Left colon (tissue), 2 donors: ENCODE data around the gene KIAA1191. TPM values are rescaled to one million over a fixed set of nuclear protein-coding genes. Genes with fewer than 3 reads are reported as not detected.

Experiments used
- ATAC-seq: fragments of 200-7000 bp; cut with Tn5 transposase; one replicate; pipeline ENCODE4 v1.9.1; 2020; ENCODE audit warnings: mild to moderate bottlenecking, moderate library complexity
- DNase-seq, 2 donors: peaks; one replicate each; pipeline ENCODE4 v3.0.0-alpha.2; 2020
- intact Hi-C, 2 donors: fragments of 100-400 bp; cut with DNase I in 1 of 2; cut with micrococcal nuclease in 1 of 2; formaldehyde crosslinking; loops; one replicate each; pipeline versions ENCODE4 v1.11.2 to v1.14.0; 2022; cut with DNase I, micrococcal nuclease
- total RNA-seq, 2 donors: library from RNA; stranded (reverse); fragmentation: NEBNext Ultra II Directional; extraction: Animal tissue kit (Norgen Biotek cat#: 25700); gene quantifications; one replicate each; pipeline ENCODE4 v1.2.1, GENCODE V29; 2021
- donor health status: DM: no; HTN: no; CAD: no.
- donor health status: DM: yes; HTN: yes; CAD: no.

Gene KIAA1191
- total RNA-seq, 2 donors from 2014 or later, result 83.4 to 93.5 TPM

DNA sequence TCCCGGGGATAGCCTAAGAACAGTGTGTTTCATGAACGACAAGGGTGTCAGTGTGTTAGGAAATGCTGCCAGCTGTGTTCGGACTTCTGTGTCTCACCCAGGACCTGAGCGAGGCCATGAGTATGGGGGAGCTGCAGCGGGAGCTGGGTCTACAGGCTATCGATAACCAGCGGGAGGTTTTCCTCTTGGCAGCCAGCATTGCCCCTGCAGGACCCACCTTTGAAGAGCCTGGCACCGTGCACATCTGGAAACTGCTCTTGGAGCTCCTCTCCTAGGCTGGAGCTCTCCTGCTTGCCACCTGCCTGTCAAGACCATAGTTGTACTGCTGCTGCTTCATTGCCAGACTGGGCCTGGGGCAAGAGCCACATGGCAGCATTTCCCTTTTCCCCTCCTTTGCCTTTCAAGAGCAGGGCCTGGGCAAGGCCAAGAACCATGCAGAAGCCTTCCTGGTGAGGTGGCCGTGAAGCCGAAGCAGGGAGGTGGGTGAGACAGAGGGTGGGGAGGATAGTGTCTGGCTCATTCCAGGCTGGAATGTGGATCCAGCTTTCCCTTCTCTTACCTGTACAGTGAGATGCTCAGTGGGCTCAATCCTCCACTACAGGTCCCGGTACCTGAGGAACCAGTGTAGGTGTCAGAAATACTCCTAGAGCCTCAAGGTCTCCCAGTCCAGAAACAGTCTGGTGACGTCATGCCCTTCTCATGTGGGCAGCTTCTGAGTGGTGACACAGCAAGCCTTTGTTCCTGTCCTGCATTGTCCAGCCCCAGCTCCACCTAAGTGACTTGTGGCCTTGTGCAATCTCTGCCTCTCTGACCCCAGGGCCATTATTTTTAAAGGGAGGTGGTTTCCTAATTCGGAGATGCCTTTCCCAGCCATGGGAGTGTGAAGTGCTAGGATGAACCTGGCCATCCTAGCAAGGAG lies 10.3 kb upstream of the KIAA1191 start:
- ATAC-seq (no peak), DNase-seq (no peak)
- intact Hi-C loops, result no loop called here

DNA sequence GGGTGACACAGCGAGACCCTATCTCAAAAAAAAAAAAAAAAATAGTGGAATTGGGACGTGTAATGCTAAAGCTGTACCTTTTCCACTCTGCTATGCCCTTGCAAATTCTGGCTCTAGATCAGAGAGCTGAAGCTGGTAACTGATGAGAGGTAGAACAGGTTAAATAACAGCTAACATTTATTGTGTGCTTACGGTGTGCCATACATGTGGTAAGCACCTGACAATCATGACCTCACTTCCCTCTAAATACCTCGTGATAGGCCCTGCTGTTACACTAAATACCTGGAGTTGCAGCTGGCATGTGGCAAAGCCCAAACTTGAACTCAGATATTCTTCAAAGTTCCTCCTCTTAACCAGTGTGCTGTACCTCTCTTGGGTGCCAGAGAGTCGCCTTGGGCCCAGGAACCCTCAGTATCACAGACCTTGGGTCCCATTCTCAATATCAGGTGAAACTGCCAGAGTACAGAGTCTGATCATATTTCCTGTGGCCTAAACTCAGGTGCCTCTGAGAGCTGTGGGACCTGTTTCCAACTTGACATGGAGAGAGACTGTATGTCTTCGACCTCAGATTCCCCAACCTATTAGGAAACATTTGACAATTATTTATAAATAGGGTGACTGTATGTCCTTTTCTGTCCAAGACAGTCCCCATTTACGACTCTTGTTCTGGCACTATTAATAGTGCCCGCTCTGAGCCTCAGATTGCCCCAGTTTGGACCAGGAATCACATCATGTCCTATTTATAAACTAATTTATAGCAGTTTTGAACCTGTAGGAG lies 8.6 kb upstream of the KIAA1191 start:
- intact Hi-C loops, result no loop called here
- DNase-seq, result no peak
- ATAC-seq, result no peak

DNA sequence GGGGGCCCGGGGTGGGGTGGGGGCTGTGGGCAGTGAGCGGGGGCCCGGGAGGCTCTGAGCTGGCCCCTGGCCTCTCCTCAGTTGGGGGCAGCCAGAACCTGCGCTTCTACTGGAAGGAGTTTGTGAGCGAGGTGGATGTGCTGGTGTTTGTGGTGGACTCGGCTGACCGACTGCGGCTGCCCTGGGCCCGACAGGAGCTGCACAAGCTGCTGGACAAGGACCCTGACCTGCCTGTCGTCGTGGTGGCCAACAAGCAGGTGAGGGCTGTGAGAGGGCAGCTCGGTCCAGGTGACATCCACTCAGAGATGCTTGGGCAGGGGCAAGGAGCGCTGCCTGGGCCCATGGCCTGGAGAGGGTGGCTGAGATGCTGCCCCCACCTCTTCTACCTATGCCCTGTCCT lies 7.2 kb upstream of the KIAA1191 start:
- no peak for ATAC-seq
- intact Hi-C loops, result no loop called here
- DNase-seq, result no peak

DNA sequence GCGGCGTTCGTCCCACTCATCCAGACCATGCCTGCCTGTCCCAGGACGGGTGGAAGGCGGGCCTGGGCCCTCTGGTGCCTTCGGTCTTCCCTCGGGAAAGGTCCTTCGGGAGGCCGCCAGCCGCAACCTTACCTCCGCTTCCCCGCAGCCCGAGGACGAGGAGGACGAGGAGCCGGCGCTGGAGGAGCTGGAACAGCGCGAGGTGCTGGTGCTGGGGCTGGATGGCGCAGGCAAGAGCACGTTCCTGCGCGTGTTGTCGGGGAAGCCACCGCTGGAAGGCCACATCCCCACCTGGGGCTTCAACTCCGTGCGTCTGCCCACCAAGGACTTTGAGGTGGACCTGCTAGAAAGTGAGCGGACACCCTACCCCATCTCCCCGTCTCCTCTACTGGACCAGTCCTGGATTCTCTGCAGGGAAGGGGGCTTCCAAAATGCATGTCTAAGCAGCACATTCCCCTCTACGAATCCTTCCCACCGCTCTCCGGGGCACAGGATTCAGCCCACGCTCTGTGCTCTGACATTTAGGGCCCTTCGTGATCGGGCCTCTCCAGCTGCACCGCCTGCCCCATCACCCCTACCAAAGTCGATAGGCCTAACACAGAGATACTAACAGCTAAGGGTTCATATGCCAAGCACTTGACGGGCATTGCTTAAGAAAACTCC lies 4.8 kb upstream of the KIAA1191 start:
- ATAC-seq, result no peak
- intact Hi-C loops, result no loop called here
- DNase-seq, result no peak

DNA sequence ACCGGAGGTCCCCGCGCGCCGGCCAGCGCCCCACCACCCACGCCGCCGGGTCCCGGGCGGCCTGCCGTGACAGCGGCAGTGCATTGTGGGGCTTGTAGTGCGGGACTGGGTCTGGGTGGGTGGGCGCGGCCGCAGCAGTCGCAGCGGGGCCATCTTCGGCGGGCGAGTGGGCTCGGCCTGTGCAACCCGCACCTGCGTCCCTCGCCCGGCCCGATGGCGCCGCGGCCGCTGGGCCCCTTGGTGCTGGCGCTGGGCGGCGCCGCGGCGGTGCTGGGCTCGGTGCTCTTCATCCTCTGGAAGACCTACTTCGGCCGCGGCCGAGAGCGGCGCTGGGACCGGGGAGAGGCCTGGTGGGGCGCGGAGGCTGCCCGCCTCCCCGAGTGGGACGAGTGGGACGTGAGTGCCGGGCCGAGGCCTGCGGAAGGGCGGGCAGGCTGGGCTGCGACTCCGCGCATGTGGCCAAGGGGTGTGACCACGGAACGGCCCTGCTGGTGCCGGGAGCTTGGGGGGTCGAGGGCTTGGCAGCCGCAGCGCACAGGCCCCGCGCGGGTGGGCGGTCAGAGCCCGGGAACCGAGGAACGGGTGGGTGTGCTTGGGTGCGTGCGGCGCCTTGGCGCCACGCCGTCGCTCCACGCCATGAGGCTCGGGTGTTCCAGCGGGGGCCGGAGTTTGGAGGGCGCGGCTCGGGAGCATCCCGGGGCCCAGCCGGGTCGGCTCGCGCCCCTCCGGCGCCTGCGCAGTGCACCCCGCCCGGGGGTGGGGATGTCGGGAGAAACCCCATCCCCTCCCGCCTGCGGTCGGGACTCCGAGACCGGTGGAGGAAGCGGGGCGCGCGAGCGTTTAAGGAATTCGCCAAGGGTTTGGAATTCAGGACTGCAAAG lies 4.0 kb upstream of the KIAA1191 start, which contains the start of gene ARL10:
TSS of gene ARL10 (plus strand) at position 137 of the 881 bp plus-strand sequence. CDS start at position 214, 77 bp downstream.
- ATAC-seq (no peak), DNase-seq (peak in 1 of 2 donors; percentile 46)
- intact Hi-C loops, result no loop called here

DNA sequence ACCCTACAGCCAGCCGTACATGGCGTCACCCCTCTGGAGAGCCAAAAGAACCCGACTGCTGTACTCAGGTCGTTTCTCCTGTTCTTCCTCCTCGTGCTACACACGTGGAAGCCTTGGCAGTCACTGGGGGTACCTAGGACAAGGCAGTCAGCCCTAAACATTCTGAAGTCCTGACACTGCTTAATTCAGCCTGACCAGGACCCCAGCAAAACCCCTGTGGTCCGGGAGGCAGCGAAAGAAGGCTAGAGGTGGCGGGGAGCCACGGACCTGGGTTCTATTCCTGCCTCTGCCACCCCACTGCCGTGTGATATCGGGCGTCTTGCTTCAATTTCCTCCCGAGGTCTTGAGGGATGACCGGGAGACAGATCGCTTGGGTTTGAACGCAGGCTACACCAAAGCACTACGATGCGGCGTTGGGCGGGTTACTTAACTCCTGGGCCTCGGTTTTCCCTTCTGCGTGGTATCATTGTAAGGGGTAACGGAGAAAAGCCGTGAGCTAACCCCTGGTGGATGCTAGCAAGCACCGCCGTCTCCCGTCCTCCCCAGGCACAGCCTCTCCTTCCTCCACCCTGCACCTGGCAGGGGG lies 3.3 kb upstream of the KIAA1191 start:
- intact Hi-C loops, result no loop called here
- DNase-seq, result no peak
- no peak for ATAC-seq

DNA sequence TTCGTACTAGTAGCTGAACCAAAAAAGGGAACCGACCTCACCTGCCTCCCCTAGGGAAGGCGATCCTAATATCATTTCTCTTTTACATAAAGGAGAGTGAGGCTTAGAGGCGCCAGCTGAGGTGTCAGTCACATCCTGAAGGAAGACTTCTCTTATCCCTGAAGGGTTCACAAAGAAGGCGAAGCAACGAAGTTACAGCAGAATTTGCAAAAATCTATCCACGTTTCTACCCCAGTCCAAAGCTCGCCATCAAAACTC lies 598 bp upstream of the KIAA1191 start:
- DNase-seq, result no peak
- intact Hi-C loops, result no loop called here
- ATAC-seq, result no peak

DNA sequence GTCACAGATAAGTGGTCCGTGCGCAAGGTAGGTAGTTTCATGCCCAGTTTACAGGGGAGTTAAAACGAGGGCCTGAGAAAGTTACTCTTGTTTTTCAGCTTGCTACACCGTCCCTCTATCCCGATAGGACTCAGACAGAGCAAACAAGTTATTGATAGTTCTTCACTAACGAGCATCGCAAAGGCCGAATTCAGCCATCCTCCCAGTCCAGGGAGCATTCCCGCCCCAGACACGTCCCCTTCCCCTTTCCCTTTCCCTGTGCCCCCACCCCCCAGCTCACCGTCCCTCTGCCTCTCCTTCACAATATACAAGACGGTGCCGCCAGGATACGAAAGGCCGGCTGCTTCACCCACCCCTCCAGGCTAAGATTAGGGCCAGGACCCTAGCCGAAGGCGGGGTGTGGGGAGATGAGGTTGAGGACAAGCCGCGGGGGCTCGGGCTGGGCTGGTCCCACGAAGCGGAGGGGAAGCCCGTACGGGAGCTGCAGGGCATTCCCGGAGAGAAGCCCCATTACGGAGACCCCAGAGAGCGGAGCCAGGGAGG lies 599 bp downstream of the KIAA1191 start:
- DNase-seq, result peak; percentile 36 to 51
- intact Hi-C loops, result no loop called here
- ATAC-seq, result peak; percentile 43

DNA sequence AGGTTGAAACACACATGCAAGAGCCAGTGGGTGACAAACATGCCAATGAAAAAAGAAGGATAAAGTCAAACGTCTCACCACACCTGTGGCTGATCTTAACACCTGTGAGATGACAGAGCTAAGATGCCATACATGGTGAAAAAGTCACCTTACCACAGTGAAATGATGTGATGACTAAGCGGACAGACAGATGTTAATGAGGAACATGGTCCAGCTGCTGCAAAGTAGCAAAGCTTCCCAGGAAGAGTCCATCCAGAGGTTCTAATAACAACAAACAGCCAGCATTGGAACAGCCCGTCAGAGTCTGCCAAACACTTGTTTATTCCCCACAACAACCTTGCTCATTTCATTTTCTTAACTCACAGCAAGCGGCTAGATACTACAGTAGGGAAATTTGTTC lies 1.9 kb downstream of the KIAA1191 start:
- intact Hi-C loops, result no loop called here
- DNase-seq (no peak), ATAC-seq (no peak)

DNA sequence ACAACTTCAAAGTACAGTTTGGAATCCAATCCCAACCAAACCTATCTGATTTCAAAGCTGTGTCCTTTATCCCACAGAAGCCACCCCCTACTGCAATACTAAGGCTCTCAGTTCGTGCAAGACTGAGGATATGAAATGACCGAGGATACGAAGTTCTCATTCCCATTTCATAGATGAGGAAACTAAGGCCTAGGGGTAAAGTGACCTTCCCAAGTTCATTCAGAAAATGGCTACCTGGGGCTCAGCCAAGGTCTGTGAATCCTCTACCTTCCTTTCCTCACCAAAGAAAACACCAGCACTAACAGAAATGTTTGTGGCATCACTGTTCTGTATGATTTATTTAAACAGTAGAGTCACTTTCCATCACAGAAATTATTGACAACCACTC lies 5.4 kb downstream of the KIAA1191 start:
- no peak for ATAC-seq
- intact Hi-C loops, result no loop called here
- no peak for DNase-seq

DNA sequence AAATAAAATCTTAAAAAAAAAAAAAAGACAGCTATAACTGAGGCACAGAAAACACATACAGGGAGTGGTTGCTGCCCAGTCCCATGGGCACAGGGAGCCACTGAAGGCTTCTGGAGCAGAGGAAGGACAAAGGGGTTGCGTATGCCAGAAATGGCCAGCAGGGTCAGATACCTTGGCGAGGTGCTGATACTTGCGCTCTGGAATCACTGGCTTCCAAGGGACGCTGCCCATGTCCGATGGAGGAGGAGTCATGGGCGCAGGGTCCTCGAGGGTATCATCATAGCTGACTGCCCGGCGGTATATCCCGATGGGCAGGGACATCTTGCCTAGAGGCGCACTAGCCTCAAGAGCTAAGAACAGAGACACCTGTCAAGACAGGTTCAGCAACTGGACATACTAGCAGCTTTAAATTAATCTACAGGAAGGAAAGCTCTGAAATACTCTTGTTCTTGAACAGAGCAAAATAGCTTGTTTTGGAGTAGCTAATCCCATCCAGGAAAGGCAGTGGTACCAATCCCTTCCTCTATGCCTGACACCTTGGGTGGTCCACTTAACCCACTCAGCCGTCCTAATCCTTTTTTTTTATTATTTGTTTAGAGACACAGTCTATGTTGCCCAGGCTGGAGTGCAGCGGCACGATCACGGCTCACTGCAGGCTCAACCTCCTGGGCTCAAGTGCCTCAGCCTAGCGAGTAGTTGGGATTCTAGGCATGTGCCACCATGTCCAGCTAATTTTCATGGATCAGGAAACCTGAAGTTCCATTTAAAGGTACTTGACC lies 6.0 kb downstream of the KIAA1191 start:
- ATAC-seq, result no peak
- intact Hi-C loops, result no loop called here
- DNase-seq, result no peak

DNA sequence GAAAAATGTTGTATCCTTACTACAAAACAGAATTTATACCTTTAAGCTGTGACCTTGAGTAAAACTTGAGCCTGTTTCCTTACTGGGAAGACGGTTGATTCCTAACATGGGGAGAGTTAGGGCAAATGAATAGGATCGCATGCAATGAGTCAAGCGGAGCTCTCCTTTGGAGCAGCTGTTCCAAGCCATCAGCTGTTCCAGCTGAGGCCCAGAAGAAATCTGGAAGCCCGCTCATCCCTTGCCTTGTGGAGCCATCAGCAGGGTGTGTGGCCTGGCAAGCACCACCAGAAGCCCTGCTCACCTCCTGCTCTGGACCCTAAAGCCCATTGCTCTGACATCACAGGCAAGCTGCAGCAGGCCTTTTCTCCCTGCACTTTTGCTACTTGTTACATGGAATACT lies 8.0 kb downstream of the KIAA1191 start:
- DNase-seq (no peak), ATAC-seq (no peak)
- intact Hi-C loops, result no loop called here

DNA sequence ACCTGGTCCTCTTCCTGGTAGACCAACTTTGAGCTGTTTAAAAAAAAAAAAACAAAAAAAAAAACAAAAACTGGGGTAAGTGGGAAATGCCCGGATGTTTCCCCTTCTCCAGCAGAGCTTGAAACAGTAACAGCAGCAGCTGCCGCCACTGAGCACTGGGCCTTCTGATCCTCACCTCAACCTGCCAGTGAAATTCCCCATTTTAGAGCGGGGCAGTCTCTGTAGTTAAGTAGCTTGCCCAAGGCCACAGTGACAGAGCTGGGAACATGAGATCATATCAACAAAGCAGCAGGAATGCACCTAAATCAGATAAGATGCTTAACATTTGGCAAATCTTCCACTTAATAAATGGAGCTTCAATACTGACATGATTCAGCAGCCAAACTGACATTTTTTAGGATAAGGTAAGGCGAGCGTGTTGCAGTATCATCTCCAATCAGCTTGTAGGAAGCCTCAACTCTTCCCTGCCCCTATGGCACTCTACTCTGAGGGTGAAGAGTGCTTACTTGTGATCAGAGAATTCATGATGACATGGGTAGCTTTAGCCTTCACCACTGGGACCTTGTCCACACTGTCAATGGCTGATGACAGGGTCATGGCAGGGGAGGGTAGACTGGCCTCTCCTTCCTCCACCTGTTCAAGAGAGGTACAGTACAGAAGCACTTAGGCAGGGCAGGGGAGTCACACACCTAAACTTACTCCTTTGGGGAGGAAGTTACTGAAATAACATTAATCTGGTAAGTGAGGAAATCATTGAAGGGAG lies 9.3 kb downstream of the KIAA1191 start:
- ATAC-seq (no peak), DNase-seq (no peak)
- intact Hi-C loops, result no loop called here

DNA sequence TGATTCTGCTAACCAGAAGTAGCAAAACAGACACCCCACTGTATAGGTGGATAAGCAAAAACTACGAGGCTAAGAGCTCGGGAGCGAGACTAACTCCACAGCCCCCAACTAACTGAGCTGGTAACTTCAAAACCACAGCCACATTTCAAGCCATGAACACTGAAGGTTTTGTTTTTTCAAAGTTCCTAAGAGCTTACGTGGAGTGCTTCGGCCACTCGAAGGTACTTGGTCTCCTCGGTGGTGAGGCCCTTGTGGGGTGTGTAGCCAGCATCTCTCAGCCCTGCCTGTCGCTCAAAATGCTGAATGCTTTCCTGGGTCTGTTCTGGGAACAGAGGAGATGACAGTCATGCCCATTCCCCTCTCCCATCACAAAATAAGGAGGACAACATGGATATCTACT lies 11.1 kb downstream of the KIAA1191 start:
- intact Hi-C loops, result no loop called here
- DNase-seq, result no peak
- no peak for ATAC-seq

DNA sequence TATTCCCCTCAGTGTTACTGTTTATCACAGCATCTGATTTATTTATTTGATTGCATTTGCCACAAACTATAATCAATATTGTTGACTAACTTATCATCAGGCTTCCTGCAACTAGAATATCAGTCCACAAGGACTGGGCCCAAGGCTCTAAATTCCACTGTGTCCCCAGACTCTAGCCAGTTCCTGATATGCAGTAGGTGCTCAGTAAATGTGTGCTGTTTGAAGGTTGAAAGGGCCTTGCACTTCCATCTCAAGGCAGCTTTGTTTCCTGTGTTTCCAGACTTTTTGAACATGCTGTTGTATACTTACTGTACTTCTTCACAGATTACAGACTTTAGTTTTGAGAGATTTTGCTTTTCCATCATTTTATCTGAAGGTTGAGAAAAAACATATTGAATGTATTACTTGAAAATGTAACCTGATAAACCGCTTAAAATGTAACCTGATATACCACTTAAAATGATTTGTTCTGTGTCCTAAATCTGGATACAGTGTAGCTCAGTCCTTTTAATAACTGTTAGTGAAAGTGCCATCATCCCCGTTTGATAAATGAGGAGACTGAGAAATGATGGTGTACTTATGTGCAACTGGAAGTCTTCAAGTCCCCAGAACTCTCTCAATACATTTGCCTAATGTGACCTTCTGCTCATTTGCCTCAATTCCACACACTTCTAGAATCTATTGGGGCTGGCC lies 18.7 kb downstream of the KIAA1191 start:
- intact Hi-C loops, result no loop called here
- no peak for ATAC-seq
- no peak for DNase-seq

DNA sequence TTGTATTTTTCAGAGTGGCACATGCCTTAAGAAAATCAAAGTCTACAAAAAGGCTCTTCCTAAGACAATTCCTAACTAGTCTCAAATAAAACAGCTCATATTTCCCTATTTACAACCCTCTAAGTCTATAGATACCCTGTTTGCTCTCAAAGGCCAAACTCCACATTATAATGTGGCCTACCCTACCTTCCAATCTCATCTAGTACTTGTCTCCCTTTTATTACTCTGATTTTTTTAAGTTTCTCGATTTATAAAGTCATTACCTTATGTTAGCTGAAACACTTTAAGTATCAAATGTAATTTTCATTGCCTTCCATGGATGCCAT lies 19.4 kb downstream of the KIAA1191 start:
- ATAC-seq, result peak; percentile 68

More for the DNA sequence above, 19.4 kb downstream of the KIAA1191 start:
- no peak for DNase-seq
- intact Hi-C loops, result no loop called here
